Frontal cortex (tissue), 4 donors: ENCODE data around the gene SLC66A2. TPM values are rescaled to one million over a fixed set of nuclear protein-coding genes. Genes with fewer than 3 reads are reported as not detected.
"Not testable (repeated sequence)": the region's sequence is repeated elsewhere in the genome, so short reads cannot be mapped to it uniquely, and the experiment has no call there.

Experiments used
- DNase-seq, 2 donors: peaks; one replicate each; pipeline ENCODE4 v3.0.0; 2012; ENCODE audit warnings: low spot score in 2 of 2
- FAIRE-seq: peaks from 2 replicates; lab custom pipeline; 2012; peaks lifted over from hg19 to GRCh38; lab: Jason Lieb, UNC
- total RNA-seq: library from RNA; depleted of rRNA; stranded (reverse); fragments of >200 nt; gene quantifications from one replicate; pipeline ENCODE4 v1.2.3, GENCODE V29; 2014
- donor health status: control.
- donor health status: control.
- donor health status: control.

Gene SLC66A2
- total RNA-seq, 1 donor from 2014 or later = 29.8 TPM

DNA sequence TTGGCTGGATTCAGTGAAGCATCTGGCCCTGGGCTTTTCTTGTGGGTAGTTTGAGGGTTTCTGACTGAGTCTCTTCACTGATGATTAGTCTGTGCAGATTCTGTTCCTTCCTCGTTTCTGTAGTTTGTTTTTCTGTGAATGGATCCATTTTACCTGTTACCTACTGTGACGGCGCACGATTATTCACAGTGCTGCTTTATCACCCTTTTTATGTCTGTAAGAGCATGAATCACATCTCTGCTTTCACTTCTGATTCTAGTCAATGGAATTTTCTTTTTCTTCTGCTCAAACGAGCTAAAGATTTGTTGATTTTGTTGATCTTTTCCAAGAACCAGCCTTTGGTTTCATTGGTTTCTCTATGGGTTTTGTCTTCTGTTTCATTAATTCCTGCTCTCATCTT lies 60.8 kb downstream of the SLC66A2 start:
- no peak for DNase-seq
- no peak for FAIRE-seq

DNA sequence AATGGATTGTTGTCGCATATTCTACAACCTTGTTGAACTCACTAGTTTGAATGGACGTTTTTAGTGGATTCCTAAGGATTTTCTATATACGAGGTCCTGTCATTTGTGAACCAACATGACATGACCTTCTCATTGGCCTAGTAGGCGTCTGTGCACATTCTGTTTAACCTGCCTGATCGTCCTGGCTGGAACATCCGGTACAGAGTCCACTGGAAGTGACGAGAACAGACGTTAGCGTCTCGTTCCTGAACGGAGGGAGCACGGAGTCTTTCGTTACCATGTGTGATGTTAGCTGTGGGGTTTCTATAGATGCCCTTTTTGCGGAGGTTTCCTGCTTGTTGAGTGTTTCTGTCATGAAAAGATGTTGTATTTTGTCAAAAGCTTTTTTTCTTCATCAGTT lies 61.9 kb downstream of the SLC66A2 start:
- DNase-seq (no peak), FAIRE-seq (no peak)

GRCh38 chr18:79888016-79888415 lies 63.4 kb downstream of the SLC66A2 start:
- no peak for FAIRE-seq
- DNase-seq = no peak

DNA sequence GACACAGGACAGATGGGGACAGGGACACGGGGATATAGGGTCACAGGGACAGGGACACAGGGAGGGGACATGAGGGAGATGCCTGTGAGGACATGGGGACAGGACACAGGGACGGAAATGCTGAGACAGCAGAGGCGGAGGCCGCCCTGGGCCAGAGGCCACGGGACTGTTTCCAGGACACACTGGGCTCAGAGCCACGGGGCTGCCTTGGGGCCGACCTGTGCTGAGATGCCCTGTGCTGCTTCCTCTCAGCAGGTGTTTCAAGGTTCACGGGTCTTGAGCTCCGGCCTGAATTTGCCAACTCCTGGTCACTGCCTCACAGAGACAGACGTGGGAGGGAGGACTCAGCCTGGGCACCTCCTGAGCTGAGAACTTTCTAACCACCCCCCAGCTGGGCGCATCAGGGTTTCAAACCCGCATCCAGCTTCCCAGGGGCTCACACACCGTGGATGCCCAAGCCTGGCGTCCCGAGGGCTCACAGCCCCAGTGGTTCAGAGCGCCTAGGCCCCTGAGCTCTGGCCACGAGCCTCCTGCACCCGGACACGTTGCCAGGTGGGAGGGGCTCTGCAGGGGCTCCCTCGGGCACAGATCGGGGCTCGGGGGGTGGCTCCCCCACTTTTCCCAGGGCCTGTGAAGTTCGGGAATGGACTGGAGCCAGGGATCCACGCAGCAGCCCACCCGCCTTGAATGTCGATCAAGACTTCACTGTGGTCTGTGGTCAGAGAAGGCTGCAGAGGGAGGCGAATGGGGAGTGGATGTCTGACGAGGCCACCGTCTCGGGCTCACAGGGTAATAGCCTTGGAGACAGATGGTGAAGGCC lies 64.1 kb downstream of the SLC66A2 start:
- FAIRE-seq = no peak

GRCh38 chr18:79884963-79885728 lies 66.3 kb downstream of the SLC66A2 start:
- DNase-seq = no peak
- FAIRE-seq = no peak

More for the DNA sequence above, 64.1 kb downstream of the SLC66A2 start:
- DNase-seq = no peak

DNA sequence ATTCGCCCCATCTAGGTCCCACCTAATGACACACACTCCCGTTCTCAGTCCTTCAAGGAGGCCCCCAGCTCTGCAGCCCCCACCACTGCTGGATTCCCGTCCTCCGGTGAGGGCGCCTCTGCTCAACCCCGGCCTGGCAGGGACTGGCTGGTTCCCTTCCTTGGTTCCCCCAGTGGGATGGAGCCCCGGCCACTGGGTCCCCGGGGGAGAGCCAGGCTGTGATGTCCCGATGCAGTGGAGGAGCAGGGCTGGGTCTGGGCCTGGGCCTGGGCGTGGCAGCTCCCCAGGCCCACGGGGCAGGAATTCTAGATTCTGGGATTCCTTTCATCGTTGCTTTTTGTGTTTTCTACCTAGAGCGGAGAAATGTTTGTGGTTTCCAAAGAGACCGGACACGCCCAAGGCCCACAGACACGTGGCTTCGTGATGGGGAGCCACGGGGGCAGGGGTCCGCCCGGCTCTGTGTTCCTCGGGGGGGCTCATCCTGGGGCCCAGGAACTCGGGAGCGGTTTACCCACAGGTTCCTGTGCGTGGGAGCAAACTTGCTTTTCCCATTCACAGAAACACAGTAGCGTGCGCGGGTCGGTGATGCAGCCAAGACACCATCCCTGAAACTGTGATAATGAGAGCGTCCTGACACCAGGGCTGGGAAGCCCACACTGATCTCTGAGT lies 67.0 kb downstream of the SLC66A2 start:
- no peak for FAIRE-seq
- DNase-seq = no peak

DNA sequence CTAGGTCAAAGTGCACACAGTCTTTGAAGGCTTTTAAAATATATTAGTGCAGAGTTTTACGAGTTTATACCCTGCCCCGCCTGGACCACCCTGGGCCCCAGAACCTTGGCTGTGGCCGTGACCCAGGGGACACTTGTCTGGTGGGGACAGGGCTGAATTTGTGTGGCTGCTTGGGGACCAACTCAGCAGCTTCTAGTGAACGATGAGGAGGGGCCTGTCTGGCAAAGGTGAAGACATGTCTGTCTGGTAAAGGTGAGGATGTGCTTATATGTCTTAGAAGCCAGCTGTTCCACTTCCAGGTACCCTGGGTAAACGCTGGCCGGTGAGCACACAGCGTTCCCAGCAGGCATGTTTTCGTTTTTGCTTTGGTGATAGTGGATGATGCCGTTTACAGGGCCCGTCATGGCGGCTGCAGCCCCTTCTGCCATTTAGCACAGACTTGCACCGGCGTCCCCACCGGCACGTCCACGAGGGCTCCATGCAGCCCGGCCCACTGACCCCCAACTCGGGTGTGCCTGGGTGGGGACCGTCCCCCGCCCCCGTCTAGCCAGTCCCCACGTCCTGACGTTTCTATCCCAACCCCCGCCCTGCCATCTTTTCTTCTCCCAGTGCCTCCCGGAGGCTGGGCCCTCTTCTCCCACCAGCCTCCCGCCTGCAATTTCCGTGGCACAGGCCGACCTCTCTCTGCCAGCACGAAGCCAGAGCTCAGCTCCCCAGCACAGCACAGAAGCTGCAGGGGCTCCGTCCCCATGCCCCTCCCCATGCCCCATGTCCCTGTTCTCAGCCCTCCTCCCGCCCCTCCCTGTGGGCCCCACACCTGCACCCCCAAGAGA lies 67.8 kb downstream of the SLC66A2 start:
- no peak for DNase-seq
- FAIRE-seq = no peak

- DNase-seq = no peak
- FAIRE-seq = no peak
Observed at GRCh38 chr18:79882522-79883241, 68.8 kb downstream of the SLC66A2 start.

DNA sequence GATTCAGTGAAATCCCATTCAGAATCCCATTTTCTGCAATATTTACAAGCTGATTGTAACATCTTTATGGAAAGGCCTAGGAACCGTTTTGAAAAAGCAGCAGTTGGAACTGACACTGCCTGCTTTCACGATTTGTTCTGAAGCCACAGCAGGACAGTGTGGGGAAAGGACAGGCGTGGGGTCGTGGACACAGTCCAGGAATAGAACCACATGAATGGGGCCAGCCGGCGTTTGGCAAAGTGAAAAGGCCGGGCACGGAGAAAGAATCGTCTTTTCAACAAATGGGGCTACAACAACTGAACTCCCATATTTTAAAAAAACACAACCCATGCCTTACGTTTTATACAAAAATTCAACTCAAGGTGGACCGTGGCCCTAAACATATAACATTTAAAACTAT lies 69.8 kb downstream of the SLC66A2 start:
- FAIRE-seq = no peak
- no peak for DNase-seq

DNA sequence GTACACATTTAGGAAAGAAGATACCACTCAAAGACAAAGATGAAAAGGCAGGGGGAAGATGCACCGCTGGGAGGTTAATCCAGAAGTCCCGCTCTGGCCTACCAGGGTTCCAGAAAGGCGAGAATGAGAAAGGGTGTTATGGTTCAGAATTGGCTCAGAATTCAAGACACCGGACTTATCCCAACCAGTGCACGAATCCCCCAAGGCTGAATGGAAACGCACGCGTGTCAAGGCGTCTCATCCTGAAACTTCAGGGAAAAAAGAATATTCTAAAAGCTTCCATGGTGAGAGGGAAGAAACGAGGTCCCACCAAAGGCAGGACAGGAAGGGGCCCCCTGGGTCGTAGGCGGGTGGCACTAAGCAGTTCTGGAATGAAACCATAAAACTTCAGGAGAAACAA lies 71.9 kb downstream of the SLC66A2 start:
- FAIRE-seq = no peak

DNA sequence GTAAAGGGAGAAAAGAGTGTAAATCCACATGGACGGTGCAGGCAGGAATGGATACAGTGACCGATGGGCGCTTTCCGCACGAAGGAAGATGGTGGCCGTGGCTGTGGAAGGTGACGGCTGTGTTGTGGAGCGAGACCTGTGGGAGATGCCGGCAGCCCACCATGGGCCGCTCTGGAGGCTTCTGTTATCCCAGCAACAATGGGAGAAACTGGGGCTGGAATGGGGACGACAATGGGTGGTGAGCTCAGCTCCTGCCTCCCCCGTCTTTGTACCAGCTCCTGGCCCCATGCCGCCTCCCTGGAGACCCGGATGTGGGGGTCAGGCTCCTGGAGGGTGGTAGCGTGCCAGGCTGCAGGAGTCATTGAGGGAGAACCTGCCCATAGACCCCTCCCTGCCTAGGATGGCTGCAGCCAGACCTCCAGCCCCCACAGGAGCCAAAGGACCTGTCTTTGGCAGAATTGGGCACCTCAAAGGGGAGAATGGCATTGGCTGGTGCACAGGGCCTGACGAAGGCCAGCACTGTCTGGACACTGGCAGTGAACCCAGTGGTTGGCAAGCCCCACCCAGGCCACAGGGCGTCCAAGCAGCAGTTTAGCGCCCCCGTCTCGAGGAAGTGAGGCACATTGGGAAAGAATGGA lies 72.6 kb downstream of the SLC66A2 start:
- FAIRE-seq (no peak), DNase-seq (no peak)

More for the DNA sequence above, 71.9 kb downstream of the SLC66A2 start:
- no peak for DNase-seq

DNA sequence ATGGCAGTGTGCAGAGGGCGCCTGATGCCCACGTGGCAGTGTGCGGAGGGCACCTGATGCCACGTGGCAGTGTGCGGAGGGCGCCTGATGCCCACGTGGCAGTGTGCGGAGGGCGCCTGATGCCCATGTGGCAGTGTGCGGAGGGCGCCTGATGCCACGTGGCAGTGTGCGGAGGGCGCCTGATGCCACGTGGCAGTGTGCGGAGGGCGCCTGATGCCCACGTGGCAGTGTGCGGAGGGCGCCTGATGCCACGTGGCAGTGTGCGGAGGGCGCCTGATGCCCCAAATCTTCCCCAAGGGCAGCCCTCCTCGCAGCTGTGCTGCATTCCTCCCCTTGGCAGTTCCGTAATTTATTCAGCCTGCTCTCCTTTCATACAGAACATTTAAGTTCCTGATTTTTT lies 73.2 kb downstream of the SLC66A2 start:
- not testable (repeated sequence) for DNase-seq, FAIRE-seq

DNA sequence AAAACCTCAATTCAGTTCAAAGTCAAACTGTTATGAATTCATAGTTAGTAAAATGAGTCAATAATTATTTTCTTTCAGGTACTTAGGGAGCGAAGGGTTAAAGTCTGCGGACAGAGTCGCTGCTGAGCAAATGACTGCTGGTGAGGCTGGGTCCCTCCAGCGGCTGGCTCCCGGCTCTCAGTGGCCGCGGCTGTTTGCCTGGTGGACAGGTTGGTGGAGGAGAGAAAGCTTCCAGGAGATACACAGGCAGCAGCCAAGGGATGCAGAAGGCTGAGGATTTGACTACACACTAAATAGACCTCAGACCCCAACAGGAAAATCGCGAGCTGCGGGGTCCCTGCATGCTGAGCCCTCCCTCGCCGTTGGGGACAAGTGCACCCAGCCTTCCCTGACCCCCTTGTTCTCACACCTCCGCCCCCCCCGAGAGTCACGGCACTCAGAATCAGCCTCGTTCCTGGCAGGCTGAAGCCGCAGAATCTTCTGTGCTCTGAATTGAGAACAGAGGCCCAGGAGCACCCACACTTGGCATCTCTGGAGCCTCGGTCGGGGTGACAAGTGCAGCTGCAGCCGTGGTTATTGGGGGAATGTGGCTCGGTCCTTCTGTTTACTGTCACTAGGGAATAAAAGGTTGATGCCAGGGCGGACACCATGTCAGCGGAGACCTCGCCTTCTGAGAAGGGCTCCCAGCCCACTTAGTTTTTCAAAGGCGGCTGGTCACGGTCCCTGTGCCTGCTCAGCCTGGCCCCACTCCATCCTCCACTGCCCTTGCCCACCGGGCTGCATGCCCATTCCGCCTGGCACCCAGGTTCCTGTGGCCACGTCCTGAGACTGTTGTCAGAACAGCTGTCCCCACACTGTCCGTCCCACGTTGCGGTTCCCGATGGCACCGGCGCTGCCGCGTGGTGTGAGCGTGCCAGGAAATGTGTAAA lies 74.0 kb downstream of the SLC66A2 start:
- DNase-seq = no peak
- no peak for FAIRE-seq

GRCh38 chr18:79876497-79876896 lies 75.0 kb downstream of the SLC66A2 start:
- FAIRE-seq = no peak
- DNase-seq = no peak

DNA sequence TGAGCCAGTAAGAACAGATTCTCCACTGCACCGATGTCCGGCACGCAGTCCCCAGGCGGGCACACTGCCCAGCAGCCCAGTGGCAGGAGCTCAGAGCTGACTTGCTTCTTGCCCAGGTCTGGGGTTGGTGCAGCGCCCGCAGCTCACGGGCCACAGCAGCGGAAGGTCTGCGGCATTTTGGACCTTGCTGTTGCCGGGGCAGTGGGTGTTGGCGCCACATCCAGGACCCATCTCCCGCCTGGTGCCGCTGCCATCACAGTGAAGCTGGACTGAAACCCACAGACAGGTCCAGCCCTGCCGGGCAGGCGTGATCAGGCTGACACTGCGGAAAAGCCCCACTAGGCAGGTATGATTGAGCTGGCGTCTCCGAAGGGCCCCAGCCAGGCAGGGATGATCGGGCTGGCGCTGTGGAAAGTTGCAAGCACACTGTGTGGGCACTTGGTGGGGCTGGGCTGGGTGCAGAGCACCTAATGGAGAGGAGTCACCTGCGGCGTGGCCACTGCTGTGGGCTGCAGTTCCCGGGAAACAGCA lies 75.5 kb downstream of the SLC66A2 start:
- DNase-seq (no peak), FAIRE-seq (no peak)

GRCh38 chr18:79875531-79875919 lies 75.9 kb downstream of the SLC66A2 start:
- DNase-seq (no peak), FAIRE-seq (no peak)
